Panc1 (cell line): Measurements from ENCODE around the gene ADAMTS2. TPM values are rescaled to one million over a fixed set of nuclear protein-coding genes. Genes with fewer than 3 reads are reported as not detected.
"Not testable (repeated sequence)": the region's sequence is repeated elsewhere in the genome, so short reads cannot be mapped to it uniquely, and the experiment has no call there.

Experiments used
- ATAC-seq: fragments of 200-7000 bp; cut with Tn5 transposase; 2 replicates; pipeline ENCODE4 v1.9.1; 2020; ENCODE audit warnings: mild to moderate bottlenecking, moderate library complexity
- BruUV-seq: library from RNA; stranded (reverse); fragments of 400-500 nt; replicated peaks from 2 replicates; lab custom pipeline; 2021; lab: Mats Ljungman, UMichigan
- CTCF ChIA-PET: fragments of 300-600 bp; sonication (Branson Sonifier 250); formaldehyde crosslinking; loops from one replicate; lab custom pipeline; 2022; ENCODE audit warnings: antibody characterized with exemption; lab: Charles Lee
- POLR2A ChIA-PET: fragments of 300-600 bp; sonication (Branson Sonifier 250); formaldehyde crosslinking; loops from one replicate; lab custom pipeline; 2022; ENCODE audit warnings: antibody characterized with exemption; lab: Charles Lee
- DNase-seq: peaks from one replicate; pipeline ENCODE4 v3.0.0-alpha.2; 2010; ENCODE audit warnings: low read depth, low spot score
- H3K27ac ChIP-seq: 2 replicates; pipeline ENCODE4 v1.5.1; 2011; ENCODE audit warnings: mild to moderate bottlenecking, low read length, inconsistent platforms
- H3K27me3 ChIP-seq: fragments of 200-500 bp; sonication (Bioruptor generic); 2 replicates; pipeline ENCODE4 v1.6.0; 2014; ENCODE audit warnings: low read length, inconsistent platforms; ENCODE audit not compliant: control insufficient read depth, insufficient read depth
- H3K36me3 ChIP-seq: fragments of 200-500 bp; sonication (Bioruptor generic); 2 replicates; pipeline ENCODE4 v1.5.1; 2014; ENCODE audit warnings: inconsistent platforms, mild to moderate bottlenecking, low read length, moderate library complexity; ENCODE audit not compliant: control insufficient read depth, insufficient read depth
- H3K4me1 ChIP-seq: 2 replicates; pipeline ENCODE4 v1.5.1; 2011; ENCODE audit warnings: inconsistent platforms, mild to moderate bottlenecking, low read length, moderate library complexity; ENCODE audit not compliant: control insufficient read depth, insufficient read depth
- H3K4me3 ChIP-seq, 2 experiments: 2 replicates each; pipeline ENCODE4 v1.5.1; 2011 to 2012; ENCODE audit warnings: low read depth in 2 of 2, low read length in 2 of 2, mild to moderate bottlenecking in 2 of 2, inconsistent platforms in 1 of 2, moderate library complexity in 1 of 2
- H3K9me3 ChIP-seq: fragments of 200-500 bp; sonication (Bioruptor generic); 2 replicates; pipeline ENCODE4 v1.5.1; 2014; ENCODE audit warnings: low read depth, mild to moderate bottlenecking, inconsistent platforms, low read length, moderate library complexity; ENCODE audit not compliant: control insufficient read depth, insufficient read depth
- POLR2AphosphoS5 ChIP-seq: IDR thresholded peaks from 2 replicates; pipeline ENCODE4 v1.6.1; 2012; ENCODE audit warnings: mild to moderate bottlenecking, low read depth, low read length, moderate library complexity
- REST ChIP-seq, 2 experiments: IDR thresholded peaks; 2 replicates each; pipeline ENCODE4 v1.6.1; 2011 to 2012; ENCODE audit warnings: low read depth in 2 of 2, control low read depth in 1 of 2, low read length in 1 of 2, mild to moderate bottlenecking in 1 of 2, moderate library complexity in 1 of 2; ENCODE audit not compliant: insufficient read depth in 1 of 2
- SIN3A ChIP-seq: IDR thresholded peaks from 2 replicates; pipeline ENCODE4 v1.6.1; 2012; ENCODE audit warnings: low read depth, mild to moderate bottlenecking, low read length, moderate library complexity, borderline replicate concordance; ENCODE audit not compliant: insufficient read depth
- TCF7L2 ChIP-seq: IDR thresholded peaks from 2 replicates; pipeline ENCODE4 v1.6.1; 2011; ENCODE audit warnings: mild to moderate bottlenecking, low read depth, low read length, inconsistent platforms
- in situ Hi-C: cut with HindIII; loops from 2 replicates; pipeline ENCODE4 v1.10.0; 2016; ENCODE audit warnings: low sequenced_read_pairs, low pct_unique_long_range_greater_than_20kb
- intact Hi-C: fragments of 100-400 bp; cut with micrococcal nuclease; formaldehyde crosslinking; loops from one replicate; pipeline ENCODE4 v1.10.0; 2022; ENCODE audit not compliant: unreplicated experiment
- total RNA-seq: library from RNA; stranded (reverse); gene quantifications from one replicate; pipeline ENCODE4 v1.2.1, GENCODE V29; 2021; ENCODE audit not compliant: unreplicated experiment
- TF ChIP-seq, protein P1 (sequence below): fragments of 450-650 bp; IDR thresholded peaks from 2 replicates; pipeline ENCODE4 v1.5.1; 2017; ENCODE audit warnings: mild to moderate bottlenecking

Gene ADAMTS2
- total RNA-seq, 1 experiment from 2014 or later = 0.13 TPM

GRCh38 chr5:179217356-179217755 lies 127.9 kb downstream of the ADAMTS2 start:
- H3K4me3 ChIP-seq = no peak overlapping the region
- TF ChIP-seq TCF7L2 (no peak), POLR2AphosphoS5 (no peak), REST (IDR thresholded peaks at IDR 0.05; ENCODE audit: insufficient read depth in 1 of 2, low read depth in 2 of 2, low read length in 1 of 2) (no peak), SIN3A (no peak)
- TF ChIP-seq, protein P1, sequence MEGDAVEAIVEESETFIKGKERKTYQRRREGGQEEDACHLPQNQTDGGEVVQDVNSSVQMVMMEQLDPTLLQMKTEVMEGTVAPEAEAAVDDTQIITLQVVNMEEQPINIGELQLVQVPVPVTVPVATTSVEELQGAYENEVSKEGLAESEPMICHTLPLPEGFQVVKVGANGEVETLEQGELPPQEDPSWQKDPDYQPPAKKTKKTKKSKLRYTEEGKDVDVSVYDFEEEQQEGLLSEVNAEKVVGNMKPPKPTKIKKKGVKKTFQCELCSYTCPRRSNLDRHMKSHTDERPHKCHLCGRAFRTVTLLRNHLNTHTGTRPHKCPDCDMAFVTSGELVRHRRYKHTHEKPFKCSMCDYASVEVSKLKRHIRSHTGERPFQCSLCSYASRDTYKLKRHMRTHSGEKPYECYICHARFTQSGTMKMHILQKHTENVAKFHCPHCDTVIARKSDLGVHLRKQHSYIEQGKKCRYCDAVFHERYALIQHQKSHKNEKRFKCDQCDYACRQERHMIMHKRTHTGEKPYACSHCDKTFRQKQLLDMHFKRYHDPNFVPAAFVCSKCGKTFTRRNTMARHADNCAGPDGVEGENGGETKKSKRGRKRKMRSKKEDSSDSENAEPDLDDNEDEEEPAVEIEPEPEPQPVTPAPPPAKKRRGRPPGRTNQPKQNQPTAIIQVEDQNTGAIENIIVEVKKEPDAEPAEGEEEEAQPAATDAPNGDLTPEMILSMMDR = no peak
- H3K27me3 ChIP-seq = peaks cover 2% of the 10 kb centered on the region; the same call in 1 of the 2 replicates
- ChIA-PET CTCF (no interaction called here), POLR2A (no interaction called here)
- H3K9me3 ChIP-seq = no peaks in the 10 kb centered on the region
- H3K4me1 ChIP-seq = no peaks in the 10 kb centered on the region
- H3K27ac ChIP-seq = no peak overlapping the region
- intact Hi-C loops = no loop called here
- in situ Hi-C loops = no loop called here
- no TSS peak for BruUV-seq
- H3K36me3 ChIP-seq = no peaks in the 10 kb centered on the region
- DNase-seq (no peak), ATAC-seq (no peak)

DNA sequence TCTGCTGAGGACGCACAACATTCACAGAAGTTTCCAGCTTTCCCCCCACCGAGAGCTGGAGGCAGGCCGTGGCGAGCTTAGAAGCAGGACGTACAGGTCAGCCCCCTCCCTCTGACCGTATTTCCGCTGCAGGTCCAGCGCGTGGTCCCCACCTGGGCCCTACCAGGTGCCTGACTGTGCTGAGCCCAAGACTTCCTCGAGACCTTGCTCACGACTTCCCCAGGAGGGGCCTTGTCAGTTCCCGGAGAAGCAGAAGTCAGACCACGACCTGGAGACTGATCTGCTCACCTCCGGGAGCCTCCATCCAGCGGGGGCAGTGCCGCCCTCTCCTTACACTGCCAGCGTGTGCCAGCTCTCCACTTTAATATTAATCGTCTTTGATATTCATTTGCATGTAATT lies 128.9 kb downstream of the ADAMTS2 start:
- H3K4me1 ChIP-seq, H3K27me3 ChIP-seq, ATAC-seq, BruUV-seq, H3K27ac ChIP-seq, DNase-seq, H3K9me3 ChIP-seq, in situ Hi-C loops, POLR2A ChIA-PET, H3K36me3 ChIP-seq, intact Hi-C loops, CTCF ChIA-PET, H3K4me3 ChIP-seq: not testable (repeated sequence)

GRCh38 chr5:179215576-179215975 lies 129.7 kb downstream of the ADAMTS2 start:
- Histone ChIP-seq H3K27ac (no peak overlapping the region), H3K9me3 (no peaks in the 10 kb centered on the region), H3K4me1 (no peaks in the 10 kb centered on the region), H3K36me3 (no peaks in the 10 kb centered on the region), H3K27me3 (peaks cover 2% of the 10 kb centered on the region; the same call in 1 of the 2 replicates), H3K4me3 (no peak overlapping the region)
- CTCF ChIA-PET = no interaction called here
- in situ Hi-C loops = no loop called here
- BruUV-seq = no TSS peak
- no peak for ATAC-seq
- no peak for DNase-seq
- TF ChIP-seq, protein P1 = no peak
- TF ChIP-seq TCF7L2 = no peak
- TF ChIP-seq POLR2AphosphoS5 = no peak
- TF ChIP-seq REST (IDR thresholded peaks at IDR 0.05; ENCODE audit: insufficient read depth in 1 of 2, low read depth in 2 of 2, low read length in 1 of 2) = no peak
- TF ChIP-seq SIN3A = no peak
- intact Hi-C loops = no loop called here
- POLR2A ChIA-PET = no interaction called here
